Activated CD4-positive, alpha-beta T cell treated with anti-CD3 and anti-CD28 coated beads for 48 hours (primary cell): Measurements from ENCODE around the gene AP2A2.

Source experiments
- DNase-seq: peaks from one replicate; pipeline ENCODE4 v3.0.0-alpha.2; 2020

Gene AP2A2

DNA sequence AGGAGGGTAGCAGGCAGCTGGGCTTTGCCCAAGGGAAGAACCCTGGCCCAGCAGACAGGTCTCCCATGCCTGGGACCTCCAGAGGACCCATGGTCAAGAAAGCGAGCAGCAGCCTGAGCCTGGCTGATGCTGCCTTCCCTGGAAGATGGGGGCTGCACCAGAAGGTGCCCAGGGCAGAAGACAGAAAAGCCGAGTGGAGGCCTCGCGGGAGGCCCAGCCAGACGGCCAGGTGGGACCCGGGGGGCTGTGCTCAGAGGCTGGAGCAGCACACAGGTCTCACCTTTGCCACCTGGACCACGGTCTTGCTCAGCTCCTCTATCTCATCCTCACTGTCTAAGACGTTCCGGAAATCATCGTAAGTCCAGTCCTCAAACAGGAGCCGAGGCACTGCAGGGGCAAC, 25.9 kb upstream of the AP2A2 start:
- no peak for DNase-seq

DNA sequence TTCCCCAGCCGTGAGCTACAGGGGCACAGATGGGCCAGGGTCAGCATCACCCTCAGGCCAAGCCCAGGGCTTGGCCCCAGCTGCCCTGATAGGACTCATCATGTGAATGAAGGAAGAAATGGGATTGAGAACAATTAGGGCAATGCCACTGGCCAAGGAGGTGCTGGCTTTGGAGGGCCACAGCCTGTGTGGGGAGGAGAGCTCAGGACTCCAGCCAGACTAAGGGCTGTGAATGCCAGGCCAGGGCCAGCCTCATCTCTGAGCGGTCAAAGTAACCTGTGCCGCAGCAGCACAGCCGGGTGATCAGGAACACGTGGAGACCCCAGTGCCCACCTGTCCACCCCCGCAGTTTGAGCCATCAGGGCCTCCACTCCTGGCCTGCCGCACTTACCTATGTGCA, 25.1 kb upstream of the AP2A2 start:
- no peak for DNase-seq

DNA sequence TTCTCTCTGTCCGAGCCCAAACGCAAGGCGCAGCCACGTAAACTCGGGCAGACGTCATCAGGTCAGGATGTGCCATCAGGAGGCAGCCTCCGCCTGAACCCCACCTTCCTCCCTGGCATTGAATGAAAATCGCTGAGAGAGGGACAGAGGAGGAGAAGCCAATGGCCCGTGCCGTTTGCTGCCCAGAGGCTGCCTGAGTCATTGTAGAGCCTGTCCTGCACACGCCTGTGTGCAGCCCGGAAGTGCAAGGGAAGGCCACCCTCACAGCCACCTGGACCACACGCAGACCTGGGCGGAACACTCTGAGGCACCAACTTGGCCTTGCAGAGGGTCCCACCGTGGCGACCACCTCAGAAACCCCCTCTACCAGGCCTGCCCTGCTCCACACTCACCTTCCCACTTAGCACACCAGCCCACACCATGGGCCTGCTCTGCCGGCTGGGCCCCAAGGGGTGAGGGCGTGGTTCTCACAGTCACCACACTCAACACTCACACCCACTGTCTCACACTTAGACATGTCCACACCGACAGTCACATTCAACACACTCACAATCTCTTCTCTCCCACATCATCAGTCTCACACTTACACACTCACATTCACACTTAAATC, 24.1 kb upstream of the AP2A2 start:
- no peak for DNase-seq

DNA sequence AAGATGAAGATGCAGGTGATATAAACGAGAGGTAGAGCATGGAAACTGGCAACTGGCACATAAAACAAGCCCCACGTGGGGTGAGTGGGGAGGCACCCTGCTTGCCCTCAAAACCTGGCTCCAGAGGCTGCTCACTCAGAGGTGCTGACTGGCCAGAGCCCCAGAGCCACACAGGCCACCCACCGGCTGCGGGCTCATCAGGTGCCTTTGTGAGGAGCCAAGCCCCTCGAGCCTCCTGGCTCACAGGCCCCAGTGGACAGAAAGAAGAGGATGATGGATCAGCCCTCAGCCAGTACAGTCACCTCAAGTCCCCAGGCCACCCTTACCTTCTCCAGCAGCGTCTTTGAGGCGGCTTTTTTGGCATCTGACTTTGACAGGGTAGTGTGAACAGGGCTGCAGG, 21.3 kb upstream of the AP2A2 start:
- DNase-seq = no peak

GRCh38 chr11:905952-906351, 19.7 kb upstream of the AP2A2 start:
- DNase-seq = no peak

- DNase-seq = no peak
Observed at GRCh38 chr11:907668-908067, 18.0 kb upstream of the AP2A2 start.

DNA sequence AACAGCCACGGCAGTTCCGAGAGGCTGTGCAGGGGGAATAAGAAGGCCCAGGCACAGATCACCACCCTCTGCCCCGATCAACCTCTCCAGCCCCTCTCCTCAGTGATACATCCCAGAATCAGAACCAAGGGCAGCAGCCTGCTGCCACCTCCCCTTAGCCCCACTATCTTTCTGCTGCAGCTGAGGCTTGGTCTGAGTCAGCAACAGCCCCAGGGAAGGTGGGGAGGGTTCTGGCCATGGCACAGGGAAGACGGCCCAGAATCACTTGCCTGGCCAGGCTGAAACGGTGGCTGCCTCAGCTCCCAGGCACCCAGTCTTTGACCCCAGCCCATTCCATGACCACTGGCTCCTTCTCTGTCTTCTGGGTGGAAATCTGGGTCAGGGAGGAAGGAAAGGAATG, 17.4 kb upstream of the AP2A2 start:
- DNase-seq = no peak

DNA sequence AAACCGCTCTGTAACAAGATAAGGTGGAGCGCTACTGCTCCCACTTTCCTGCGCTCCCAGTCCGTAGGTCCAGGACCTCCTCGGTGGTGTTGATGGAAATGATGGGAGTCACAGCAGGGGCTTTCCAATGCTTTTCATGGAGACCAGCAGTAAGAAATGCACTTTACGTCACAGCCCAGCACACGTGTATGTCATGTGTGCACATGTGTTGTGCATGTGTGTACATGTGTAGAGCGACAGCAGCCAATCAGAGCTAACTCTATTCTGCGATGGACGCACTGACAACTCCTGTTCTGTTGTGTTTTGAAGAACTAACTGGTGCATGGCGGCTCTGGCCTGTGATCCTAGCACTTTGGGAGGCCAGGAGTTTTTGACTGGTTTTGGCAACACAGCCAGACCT, 16.3 kb upstream of the AP2A2 start:
- DNase-seq = no peak

GRCh38 chr11:910044-910588, 15.6 kb upstream of the AP2A2 start:
- DNase-seq = no peak

GRCh38 chr11:910589-911030, 15.1 kb upstream of the AP2A2 start, which contains the start of gene CHID1:
TSS of gene CHID1 (minus strand) at chr11:910810. CDS start at chr11:904816, 5,994 bp downstream.
- peak; percentile 90 for DNase-seq

DNA sequence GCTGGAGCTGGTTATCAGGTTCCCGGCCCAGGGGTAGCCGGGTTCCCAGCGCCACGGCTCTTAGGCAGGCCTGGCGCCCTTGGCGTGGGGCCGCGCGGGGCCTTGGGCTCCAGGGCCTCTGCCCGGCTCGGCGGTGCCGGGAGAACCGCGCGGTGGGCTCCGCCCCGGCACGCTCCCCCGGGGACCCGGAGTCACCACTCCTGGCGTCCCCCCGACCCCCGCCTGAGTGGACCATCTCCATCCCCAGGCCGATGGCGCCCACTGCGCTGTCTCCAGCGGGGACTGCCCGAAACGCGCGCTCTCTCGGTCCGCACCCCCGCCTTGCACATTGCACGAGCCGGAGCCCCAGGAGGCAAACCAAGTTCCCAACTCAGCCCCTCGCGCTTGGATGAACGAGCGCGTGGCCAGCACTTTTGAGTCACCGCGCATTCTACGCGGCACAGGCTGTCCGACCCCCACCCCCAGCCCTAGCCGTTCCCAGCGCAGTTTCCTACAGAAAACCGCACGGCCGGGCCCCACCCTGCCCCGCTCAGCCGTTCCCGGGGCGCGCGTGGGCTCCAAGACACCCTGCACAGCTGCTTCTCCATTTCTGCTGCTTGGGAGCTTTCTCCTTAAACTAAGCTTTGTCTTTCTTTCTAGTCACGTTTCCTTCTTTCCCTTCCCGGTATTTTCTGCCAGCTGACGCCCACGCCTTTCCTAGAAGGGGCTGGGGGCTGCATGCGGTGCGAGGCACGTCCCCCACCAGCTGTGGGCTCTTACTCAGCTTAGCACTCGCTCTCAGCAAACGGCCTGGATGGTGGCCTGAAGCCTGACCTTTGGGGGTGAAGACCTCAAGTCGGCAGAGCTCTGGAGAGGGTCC, 14.4 kb upstream of the AP2A2 start:
- DNase-seq = peak; percentile 62

DNA sequence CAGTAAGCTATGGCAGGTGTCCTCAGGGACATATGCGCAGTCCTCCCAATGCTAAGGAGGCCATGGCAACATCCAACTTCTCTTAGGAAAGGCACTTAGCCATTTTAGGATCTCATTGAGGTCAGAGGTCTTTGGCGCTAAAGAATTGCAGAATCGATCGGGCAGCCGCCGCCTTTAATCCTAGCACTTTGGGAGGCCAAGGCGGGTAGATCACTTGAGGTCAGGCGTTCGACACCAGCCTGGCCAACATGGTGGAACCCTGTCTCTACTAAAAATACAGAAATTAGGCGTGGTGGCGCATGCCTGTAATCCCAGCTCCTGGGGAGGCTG, 13.8 kb upstream of the AP2A2 start:
- no peak for DNase-seq

GRCh38 chr11:912266-912665, 13.4 kb upstream of the AP2A2 start:
- DNase-seq = no peak

GRCh38 chr11:913043-913442, 12.6 kb upstream of the AP2A2 start:
- DNase-seq = no peak

GRCh38 chr11:914204-914603, 11.5 kb upstream of the AP2A2 start:
- DNase-seq = no peak

- DNase-seq = no peak
Observed at GRCh38 chr11:914747-915501, 10.7 kb upstream of the AP2A2 start.

DNA sequence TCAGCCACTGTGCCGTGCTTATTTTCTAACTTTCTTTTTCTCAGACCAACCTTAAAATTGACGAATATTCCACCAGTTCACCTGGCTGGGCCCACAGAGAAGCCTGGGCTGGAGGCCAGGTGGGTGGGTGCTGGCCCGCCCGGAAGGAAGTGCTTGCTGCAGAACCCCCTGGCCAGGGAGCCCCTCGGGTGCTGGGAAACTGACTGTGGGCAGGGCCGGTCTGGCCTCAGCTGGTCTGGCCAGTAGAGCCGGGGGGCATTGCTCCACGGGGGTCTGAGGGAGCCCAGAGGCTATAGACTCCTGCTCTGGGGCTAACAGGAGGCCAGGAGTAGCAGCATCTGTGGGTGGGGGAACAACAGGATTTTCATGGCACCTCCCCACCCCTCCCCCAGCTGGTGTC, 8.2 kb upstream of the AP2A2 start:
- no peak for DNase-seq

DNA sequence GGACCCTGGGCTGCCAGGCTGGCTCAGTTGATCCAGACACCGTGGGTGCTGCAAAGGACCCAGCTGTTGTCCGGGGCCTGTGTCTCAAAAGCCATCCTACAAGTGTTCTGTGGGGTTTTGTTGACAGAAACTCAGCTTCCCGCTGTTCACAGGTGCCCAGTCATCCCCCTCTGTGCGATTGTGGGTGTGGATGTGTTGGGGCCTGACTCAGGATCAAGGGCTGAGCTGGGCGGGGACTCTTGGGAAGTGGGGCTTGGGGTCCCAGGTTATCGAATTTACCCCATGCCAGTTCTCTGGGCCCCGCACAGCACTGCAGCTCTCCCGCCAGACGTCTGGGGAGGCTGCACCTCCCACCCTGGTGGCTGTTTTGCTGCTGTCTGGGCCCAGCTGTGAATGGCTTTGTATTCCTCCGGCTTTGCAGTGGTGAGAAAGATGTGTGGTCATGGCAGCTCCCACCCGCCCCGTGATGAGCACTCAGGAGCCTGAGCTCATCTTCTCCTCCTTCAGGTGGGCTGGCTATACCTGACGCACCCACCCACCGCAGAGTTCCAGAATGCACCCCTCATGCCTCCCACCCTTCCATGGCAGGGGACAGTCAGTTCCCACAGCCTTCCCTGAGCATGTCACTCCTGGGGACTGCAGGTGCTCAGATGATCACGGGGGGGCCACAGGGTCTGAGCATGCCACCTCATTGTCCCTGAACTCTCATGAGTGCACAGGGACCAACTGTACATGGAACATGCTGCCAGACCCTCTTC, 3.6 kb upstream of the AP2A2 start:
- no peak for DNase-seq

DNA sequence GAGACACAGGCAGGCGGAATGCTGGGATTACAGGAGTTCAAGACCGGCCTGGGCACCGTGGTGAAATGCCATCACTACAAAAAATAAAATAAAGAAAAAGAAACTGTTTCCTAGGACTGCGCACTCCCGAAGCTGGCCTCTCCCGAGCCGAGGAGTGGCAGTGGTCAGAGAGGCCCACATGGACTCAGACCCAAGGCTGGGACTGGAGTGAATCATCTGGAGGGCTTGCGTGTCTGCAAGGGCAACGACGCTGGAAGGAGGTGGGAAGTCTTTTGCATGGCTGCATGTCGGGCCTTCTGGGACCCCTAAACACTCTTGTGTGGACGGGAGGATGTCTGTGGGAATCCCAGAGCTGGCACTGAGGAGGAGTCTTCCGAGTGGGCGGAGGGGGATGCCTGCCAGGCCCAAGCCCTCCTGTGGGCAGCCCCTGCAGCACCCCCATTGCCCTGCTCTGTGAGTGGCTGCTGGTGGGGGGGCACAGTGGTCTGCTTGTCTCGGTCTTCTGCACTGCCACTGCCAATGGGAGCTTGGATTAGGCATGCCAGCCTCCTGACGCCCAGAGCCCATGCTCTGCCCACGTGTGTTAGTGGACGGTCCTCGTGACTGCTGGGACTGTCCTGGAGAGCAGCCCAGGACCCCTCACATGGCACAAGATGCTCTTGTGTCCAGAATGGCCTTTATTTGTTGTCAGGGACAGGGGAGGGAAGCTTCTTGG, 1.8 kb upstream of the AP2A2 start:
- DNase-seq = no peak

- DNase-seq = no peak
Observed at GRCh38 chr11:924406-925157, 1.1 kb upstream of the AP2A2 start.

DNA sequence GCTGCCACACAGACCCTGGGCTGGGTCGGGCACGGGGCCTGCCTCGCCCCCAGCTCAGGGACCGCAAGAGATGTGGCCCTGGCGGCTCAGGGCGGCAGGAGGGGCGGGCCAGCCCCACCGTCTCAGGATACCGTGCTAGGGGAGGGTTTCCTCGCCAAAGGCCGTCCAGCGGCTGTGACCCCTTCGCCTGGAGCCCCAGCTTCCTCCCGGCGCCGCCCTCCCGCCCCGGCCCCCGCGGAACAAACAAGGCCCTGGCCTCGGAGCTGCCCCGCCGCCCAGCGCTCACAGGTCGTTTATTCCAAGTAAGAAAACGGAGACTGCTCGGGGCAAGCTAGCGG, 543 bp upstream of the AP2A2 start:
- no peak for DNase-seq
